BJ (cell line): Measurements from ENCODE around the gene VTI1A. TPM values are rescaled to one million over a fixed set of nuclear protein-coding genes. Genes with fewer than 3 reads are reported as not detected.
"Not testable (repeated sequence)": the region's sequence is repeated elsewhere in the genome, so short reads cannot be mapped to it uniquely, and the experiment has no call there.

Experiments
- CTCF ChIA-PET: fragments of 350-600 bp; formaldehyde crosslinking; extraction: SDS; loops from one replicate; lab custom pipeline; 2021; ENCODE audit warnings: antibody characterized with exemption, inconsistent platforms; lab: Yijun Ruan, JAX
- POLR2A ChIA-PET: fragments of 300-600 bp; sonication (Branson Sonifier 250); formaldehyde crosslinking; extraction: SDS; loops from one replicate; lab custom pipeline; 2021; ENCODE audit warnings: antibody characterized with exemption; lab: Charles Lee
- DNase-seq: peaks from one replicate; pipeline ENCODE4 v3.0.0-alpha.2; 2011; ENCODE audit warnings: low read depth
- H3K27me3 ChIP-seq: 2 replicates; pipeline ENCODE4 v1.6.0; 2011; ENCODE audit warnings: low read length; ENCODE audit not compliant: control insufficient read depth, insufficient read depth
- H3K36me3 ChIP-seq: 2 replicates; pipeline ENCODE4 v1.5.1; 2011; ENCODE audit warnings: low read length; ENCODE audit not compliant: control insufficient read depth, insufficient read depth
- H3K4me3 ChIP-seq: 2 replicates; pipeline ENCODE4 v1.5.1; 2011; ENCODE audit warnings: low read depth, mild to moderate bottlenecking, control low read depth, low read length
- polyA plus RNA-seq: library from polyadenylated mRNA; depleted of rRNA; stranded (reverse); fragments of >200 nt; gene quantifications from 2 replicates; pipeline ENCODE4 v1.2.3, GENCODE V29; 2011
- TF ChIP-seq, protein P1 (sequence below): IDR thresholded peaks from 2 replicates; pipeline ENCODE4 v1.5.1; 2011; ENCODE audit warnings: low read depth, mild to moderate bottlenecking, control low read depth, inconsistent platforms, low read length, moderate library complexity; ENCODE audit not compliant: insufficient read depth

VTI1A gene
- polyA plus RNA-seq, 1 experiment: 13.4 TPM

GRCh38 chr10:112728997-112729396, 282.0 kb downstream of the VTI1A start:
- POLR2A ChIA-PET: no interaction called here
- Histone ChIP-seq H3K27me3 (no peaks in the 10 kb centered on the region), H3K4me3 (no peak overlapping the region), H3K36me3 (no peaks in the 10 kb centered on the region)
- DNase-seq: no peak
- TF ChIP-seq, protein P1, sequence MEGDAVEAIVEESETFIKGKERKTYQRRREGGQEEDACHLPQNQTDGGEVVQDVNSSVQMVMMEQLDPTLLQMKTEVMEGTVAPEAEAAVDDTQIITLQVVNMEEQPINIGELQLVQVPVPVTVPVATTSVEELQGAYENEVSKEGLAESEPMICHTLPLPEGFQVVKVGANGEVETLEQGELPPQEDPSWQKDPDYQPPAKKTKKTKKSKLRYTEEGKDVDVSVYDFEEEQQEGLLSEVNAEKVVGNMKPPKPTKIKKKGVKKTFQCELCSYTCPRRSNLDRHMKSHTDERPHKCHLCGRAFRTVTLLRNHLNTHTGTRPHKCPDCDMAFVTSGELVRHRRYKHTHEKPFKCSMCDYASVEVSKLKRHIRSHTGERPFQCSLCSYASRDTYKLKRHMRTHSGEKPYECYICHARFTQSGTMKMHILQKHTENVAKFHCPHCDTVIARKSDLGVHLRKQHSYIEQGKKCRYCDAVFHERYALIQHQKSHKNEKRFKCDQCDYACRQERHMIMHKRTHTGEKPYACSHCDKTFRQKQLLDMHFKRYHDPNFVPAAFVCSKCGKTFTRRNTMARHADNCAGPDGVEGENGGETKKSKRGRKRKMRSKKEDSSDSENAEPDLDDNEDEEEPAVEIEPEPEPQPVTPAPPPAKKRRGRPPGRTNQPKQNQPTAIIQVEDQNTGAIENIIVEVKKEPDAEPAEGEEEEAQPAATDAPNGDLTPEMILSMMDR: no peak
- CTCF ChIA-PET: interaction anchor here (1.6 kb wide), 1 partner anchor 8 kb away, joined by 5 read pairs; no protein-coding TSS in a partner anchor

DNA sequence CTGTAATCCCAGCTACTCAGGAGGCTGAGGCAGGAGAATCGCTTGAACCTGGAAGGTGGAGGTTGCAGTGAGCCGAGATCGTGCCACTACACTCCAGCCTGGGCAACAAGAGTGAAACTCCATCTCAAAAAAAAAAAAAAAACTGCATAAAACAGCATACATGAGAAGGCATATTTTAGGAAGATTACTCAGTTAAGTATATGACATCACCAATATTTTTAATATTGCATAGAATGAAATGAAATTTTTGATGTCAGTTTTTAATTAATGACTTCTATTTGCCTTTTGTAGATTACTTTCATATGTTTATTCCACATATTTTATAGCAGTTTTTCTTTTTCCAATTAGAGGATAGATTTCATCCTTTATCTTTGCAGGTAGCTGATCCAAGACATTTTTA, 284.4 kb downstream of the VTI1A start:
- H3K36me3 ChIP-seq, DNase-seq, H3K27me3 ChIP-seq, H3K4me3 ChIP-seq, CTCF ChIA-PET, POLR2A ChIA-PET: not testable (repeated sequence)

- Histone ChIP-seq H3K27me3 (no peaks in the 10 kb centered on the region), H3K4me3 (no peak overlapping the region), H3K36me3 (no peaks in the 10 kb centered on the region)
- CTCF ChIA-PET: no interaction called here
- DNase-seq: no peak
- TF ChIP-seq, protein P1: no peak
- POLR2A ChIA-PET: no interaction called here
These were observed 285.4 kb downstream of the VTI1A start for GRCh38 chr10:112732277-112732921.

DNA sequence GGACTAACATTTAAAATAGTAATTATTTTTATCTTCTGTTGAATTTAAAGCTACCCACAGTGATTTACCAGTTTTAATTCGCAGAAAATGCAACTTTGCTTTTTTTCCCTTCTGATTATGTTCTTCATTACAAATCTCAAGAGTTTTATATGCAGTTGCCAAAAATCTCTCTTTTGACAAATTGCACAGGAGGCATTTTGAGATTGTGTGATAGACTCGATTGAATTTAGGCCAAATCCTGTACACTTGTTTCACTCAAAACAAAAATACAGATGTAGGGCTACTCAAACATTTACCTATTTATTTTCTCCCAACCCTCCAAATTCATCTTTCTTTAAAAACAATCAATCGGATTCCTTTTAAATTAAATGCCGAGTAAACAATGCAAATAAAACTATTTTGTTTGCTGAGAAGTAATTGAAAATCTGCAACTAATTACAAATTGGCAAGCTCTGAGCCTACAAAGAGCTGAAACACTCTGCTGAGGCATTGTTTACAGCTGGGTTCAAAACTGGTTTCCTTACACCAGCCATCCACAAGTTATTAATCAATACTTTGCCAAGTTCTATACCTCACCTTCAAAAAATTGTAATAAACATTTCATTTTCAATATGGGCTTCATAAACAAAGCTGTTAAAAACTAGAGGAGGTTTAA, 288.2 kb downstream of the VTI1A start:
- ChIA-PET CTCF (interaction anchor here (0.8 to 2.1 kb wide), 3 partner anchors 13 to 242 kb away, joined by 4 to 7 read pairs (median 4); no protein-coding TSS in a partner anchor), POLR2A (no interaction called here)
- no peak for DNase-seq
- TF ChIP-seq, protein P1: no peak
- H3K36me3 ChIP-seq: no peaks in the 10 kb centered on the region
- no peaks in the 10 kb centered on the region for H3K27me3 ChIP-seq
- H3K4me3 ChIP-seq: no peak overlapping the region

- no peak for DNase-seq
- POLR2A ChIA-PET: no interaction called here
- TF ChIP-seq, protein P1: no peak
- CTCF ChIA-PET: no interaction called here
- Histone ChIP-seq H3K36me3 (no peaks in the 10 kb centered on the region), H3K4me3 (no peak overlapping the region), H3K27me3 (no peaks in the 10 kb centered on the region)
These were observed 291.9 kb downstream of the VTI1A start for GRCh38 chr10:112738606-112739591.
